OCI-LY1 (cell line): ENCODE results near the gene SPARC.
"Not testable (repeated sequence)": the region's sequence is repeated elsewhere in the genome, so short reads cannot be mapped to it uniquely, and the experiment has no call there.

Experiments used
- H2AFZ ChIP-seq: fragments of 200-600 bp; sonication (generic), shearing (Covaris generic); 2 replicates; pipeline ENCODE4 v1.6.0; 2014; ENCODE audit warnings: antibody characterized with exemption, mild to moderate bottlenecking, low read length
- H3F3A ChIP-seq: fragments of 200-600 bp; sonication (generic), shearing (Covaris generic); 2 replicates; pipeline ENCODE4 v1.6.0; 2014; ENCODE audit warnings: mild to moderate bottlenecking, antibody characterized with exemption, low read length, moderate library complexity; ENCODE audit not compliant: insufficient read depth
- H3K27ac ChIP-seq: fragments of 200-600 bp; sonication (generic); 2 replicates; pipeline ENCODE4 v1.5.1; 2014; ENCODE audit warnings: low read length, mixed run types, mild to moderate bottlenecking, low read depth; ENCODE audit not compliant: poor library complexity, severe bottlenecking
- H3K27me3 ChIP-seq: fragments of 200-600 bp; sonication (generic); 2 replicates; pipeline ENCODE4 v1.6.0; 2014; ENCODE audit warnings: antibody characterized with exemption, mild to moderate bottlenecking, low read length, moderate library complexity; ENCODE audit not compliant: insufficient read depth
- H3K36me3 ChIP-seq: fragments of 200-600 bp; sonication (generic); 2 replicates; pipeline ENCODE4 v1.6.1; 2014; ENCODE audit warnings: mild to moderate bottlenecking, antibody characterized with exemption, low read length, moderate library complexity, mixed read lengths; ENCODE audit not compliant: insufficient read depth
- H3K4me1 ChIP-seq: fragments of 200-600 bp; sonication (generic); 2 replicates; pipeline ENCODE4 v1.5.1; 2014; ENCODE audit warnings: mild to moderate bottlenecking, low read length, moderate library complexity; ENCODE audit not compliant: insufficient read depth, severe bottlenecking
- H3K4me2 ChIP-seq: fragments of 200-600 bp; sonication (generic), shearing (Covaris generic); 2 replicates; pipeline ENCODE4 v1.6.1; 2014; ENCODE audit warnings: low read length
- H3K4me3 ChIP-seq: fragments of 200-600 bp; sonication (generic); 2 replicates; pipeline ENCODE4 v1.5.1; 2014; ENCODE audit warnings: low read length, low read depth, mild to moderate bottlenecking, mixed read lengths; ENCODE audit not compliant: poor library complexity, severe bottlenecking
- H3K79me2 ChIP-seq: fragments of 200-600 bp; shearing (Covaris generic); 2 replicates; pipeline ENCODE4 v1.6.1; 2016; ENCODE audit warnings: mixed run types, low read length, mixed read lengths; ENCODE audit not compliant: insufficient read depth
- H3K9ac ChIP-seq: fragments of 200-600 bp; sonication (generic), shearing (Covaris generic); 2 replicates; pipeline ENCODE4 v1.6.1; 2014; ENCODE audit warnings: mild to moderate bottlenecking, low read length, mixed read lengths
- H3K9me2 ChIP-seq: fragments of 200-600 bp; sonication (generic), shearing (Covaris generic); 2 replicates; pipeline ENCODE4 v1.6.1; 2014; ENCODE audit warnings: low read depth, mild to moderate bottlenecking, low read length, mixed read lengths
- H3K9me3 ChIP-seq: fragments of 200-600 bp; shearing (Covaris generic); 2 replicates; pipeline ENCODE4 v1.6.1; 2014; ENCODE audit warnings: low read length, mixed read lengths
- H4K20me1 ChIP-seq: fragments of 200-600 bp; sonication (generic), shearing (Covaris generic); 2 replicates; pipeline ENCODE4 v1.6.0; 2016; ENCODE audit warnings: mild to moderate bottlenecking, low read length; ENCODE audit not compliant: insufficient read depth
- CTCF ChIP-seq: fragments of 200-600 bp; sonication (generic), shearing (Covaris generic); IDR thresholded peaks from 2 replicates; pipeline ENCODE4 v1.5.1; 2017; ENCODE audit warnings: mild to moderate bottlenecking, antibody characterized with exemption, low read length, moderate library complexity, mixed read lengths
- EZH2 ChIP-seq: fragments of 200-600 bp; sonication (generic), shearing (Covaris generic); IDR thresholded peaks from 2 replicates; pipeline ENCODE4 v1.8.0; 2017; ENCODE audit warnings: borderline replicate concordance, mixed run types, mild to moderate bottlenecking, antibody characterized with exemption, low read length, moderate library complexity, mixed read lengths

Gene SPARC

GRCh38 chr5:151691706-151692105 is 5.0 kb upstream of the SPARC start:
- H3K4me1 ChIP-seq, result no peaks in the 10 kb centered on the region
- no peak overlapping the region for H3K27ac ChIP-seq

GRCh38 chr5:151689591-151689990 is 2.9 kb upstream of the SPARC start:
- not testable (repeated sequence) for H3K9me3 ChIP-seq, H3K9ac ChIP-seq, H3K27me3 ChIP-seq, H3K36me3 ChIP-seq, H3K4me1 ChIP-seq, H3K79me2 ChIP-seq, H3K9me2 ChIP-seq, H4K20me1 ChIP-seq, H3K4me3 ChIP-seq, H3K4me2 ChIP-seq, H3K27ac ChIP-seq, H3F3A ChIP-seq, H2AFZ ChIP-seq

More at GRCh38 chr5:151691706-151692105, 5.0 kb upstream of the SPARC start:
- TF ChIP-seq EZH2, result no peak
- no peak for TF ChIP-seq CTCF
- Histone ChIP-seq H3K79me2 (no peaks in the 10 kb centered on the region), H3K27me3 (no peaks in the 10 kb centered on the region), H4K20me1 (no peaks in the 10 kb centered on the region), H3K4me3 (no peak overlapping the region), H3K9me2 (no peaks in the 10 kb centered on the region), H3K9ac (no peak overlapping the region), H2AFZ (no peak overlapping the region), H3K36me3 (no peaks in the 10 kb centered on the region), H3K4me2 (no peak overlapping the region), H3F3A (no peaks in the 10 kb centered on the region), H3K9me3 (no peaks in the 10 kb centered on the region)

GRCh38 chr5:151688436-151688835 is 1.7 kb upstream of the SPARC start:
- Histone ChIP-seq H3K9me2 (no peaks in the 10 kb centered on the region), H2AFZ (no peak overlapping the region), H4K20me1 (no peaks in the 10 kb centered on the region), H3K9ac (no peak overlapping the region), H3K27me3 (no peaks in the 10 kb centered on the region), H3K4me1 (no peaks in the 10 kb centered on the region), H3K79me2 (no peaks in the 10 kb centered on the region), H3K4me3 (no peak overlapping the region), H3F3A (no peaks in the 10 kb centered on the region), H3K4me2 (no peak overlapping the region), H3K9me3 (no peaks in the 10 kb centered on the region), H3K27ac (no peak overlapping the region), H3K36me3 (no peaks in the 10 kb centered on the region)
- TF ChIP-seq EZH2, result no peak
- TF ChIP-seq CTCF, result no peak
